ENCODE data around the gene TRIP10. TPM values are rescaled to one million over a fixed set of nuclear protein-coding genes. Genes with fewer than 3 reads are reported as not detected.
A peak's percentile ranks its signal among the peaks of the same experiment; 100 is the strongest.

Gene TRIP10
- total RNA-seq, 1 donor from 2014 or later: 31.2 TPM

DNA sequence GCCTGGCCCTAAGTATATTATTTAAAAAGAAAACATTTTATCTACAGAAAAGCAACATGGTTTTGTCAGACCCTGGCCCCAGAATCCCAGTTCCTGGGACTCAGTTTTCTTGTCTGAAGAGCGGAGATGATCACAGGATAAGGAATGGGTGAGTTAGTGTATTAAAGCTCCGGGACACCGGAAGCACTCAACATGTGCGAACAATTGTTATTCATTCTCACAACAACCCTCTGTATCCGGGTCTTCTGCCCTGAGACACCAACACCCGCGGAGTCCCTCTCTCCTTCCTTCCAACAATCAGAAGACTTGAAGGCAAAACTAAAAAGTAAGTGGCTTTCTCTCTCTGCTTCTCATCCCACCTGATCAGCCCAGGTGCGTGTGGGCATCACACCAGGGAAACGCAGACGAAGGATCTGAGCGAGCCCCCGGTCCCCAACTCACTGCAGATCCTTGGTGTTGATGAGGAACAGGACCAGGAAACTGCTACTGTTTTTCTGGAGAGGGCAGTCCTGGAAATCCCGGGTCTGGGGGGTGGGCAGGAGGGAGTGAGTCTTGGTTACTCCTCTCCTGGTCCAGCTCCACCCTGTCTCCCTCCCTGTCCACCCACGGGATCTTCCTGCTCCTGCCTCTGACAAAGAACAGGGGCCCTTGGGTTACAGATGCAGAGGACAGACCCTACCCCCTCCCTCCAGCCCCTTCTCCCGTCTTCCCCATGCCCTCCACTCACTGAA, 4.1 kb upstream of the TRIP10 start:
- TF ChIP-seq CTCF (IDR thresholded peaks at IDR 0.05; ENCODE audit: insufficient read depth, low read length, poor library complexity, severe bottlenecking): no peak
- Histone ChIP-seq H3K4me3 (ENCODE audit: low read depth, low read length) (no peak overlapping the region), H3K27me3 (ENCODE audit: control insufficient read depth, insufficient read depth, low read length) (no peaks in the 10 kb centered on the region), H3K36me3 (ENCODE audit: control insufficient read depth, insufficient read depth, low read length) (peaks cover 1% of the 10 kb centered on the region)
- DNase-seq (ENCODE audit: low read depth): no peak

DNA sequence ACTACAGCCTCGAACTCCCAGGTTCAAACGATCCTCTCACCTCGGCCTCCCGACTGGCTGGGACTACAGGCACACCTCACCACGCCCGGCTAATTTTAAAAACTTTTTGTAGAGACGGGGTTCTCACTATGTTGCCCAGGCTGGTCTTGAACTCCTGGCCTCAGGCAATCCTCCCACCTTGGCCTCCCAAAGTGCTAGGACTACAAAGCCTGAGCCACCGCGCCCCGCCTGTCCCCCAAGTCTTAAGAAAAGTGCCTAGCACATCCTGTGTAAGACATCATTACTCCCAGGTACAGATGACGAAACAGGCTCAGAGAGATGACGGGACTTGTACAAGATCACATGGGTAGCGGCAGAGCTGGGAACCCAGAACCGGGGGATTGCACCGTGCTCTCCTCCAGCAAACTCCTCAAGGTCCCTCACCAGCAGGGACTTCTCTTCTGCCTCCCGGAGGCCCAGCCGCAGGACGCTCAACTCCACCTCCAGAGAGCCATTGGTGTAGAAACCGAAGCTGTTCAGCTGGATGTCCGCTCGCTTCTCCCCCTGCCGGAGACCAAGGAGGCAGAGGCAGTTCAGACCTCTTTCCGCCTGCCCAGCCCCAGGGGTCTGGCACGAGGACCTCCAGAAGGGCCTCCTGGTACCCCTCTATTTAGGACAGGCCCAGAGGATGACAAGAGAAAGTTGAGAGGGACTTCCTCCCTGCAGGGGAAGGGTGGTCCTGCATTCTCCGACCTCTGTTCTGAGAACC, 3.1 kb upstream of the TRIP10 start:
- Histone ChIP-seq H3K36me3 (ENCODE audit: control insufficient read depth, insufficient read depth, low read length) (peaks cover 1% of the 10 kb centered on the region), H3K27me3 (ENCODE audit: control insufficient read depth, insufficient read depth, low read length) (no peaks in the 10 kb centered on the region), H3K4me3 (ENCODE audit: low read depth, low read length) (peak overlapping the region; percentile 92)
- DNase-seq (ENCODE audit: low read depth): peak; percentile 62
- peak; percentile 84 for TF ChIP-seq CTCF (IDR thresholded peaks at IDR 0.05; ENCODE audit: insufficient read depth, low read length, poor library complexity, severe bottlenecking)

DNA sequence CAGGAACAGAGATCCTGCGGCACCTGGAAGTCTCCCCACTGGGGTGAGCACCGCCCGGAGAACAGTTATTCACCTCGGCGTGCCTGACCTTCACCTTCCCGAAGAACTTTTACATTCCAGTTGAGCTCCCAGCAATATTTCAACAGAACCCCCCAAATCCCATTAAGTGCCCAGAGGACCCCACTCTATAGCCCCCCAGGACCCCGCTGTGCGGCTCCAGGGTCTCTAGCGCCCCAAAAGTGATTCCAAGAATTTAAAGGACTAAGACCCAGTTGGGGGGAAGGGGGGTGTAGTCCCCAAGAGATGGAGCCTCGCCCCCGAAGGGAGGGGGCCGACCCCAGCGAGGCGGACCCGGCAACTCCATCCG, 2.6 kb upstream of the TRIP10 start:
- Histone ChIP-seq H3K27me3 (ENCODE audit: control insufficient read depth, insufficient read depth, low read length) (no peaks in the 10 kb centered on the region), H3K4me3 (ENCODE audit: low read depth, low read length) (peak overlapping the region; percentile 92), H3K36me3 (ENCODE audit: control insufficient read depth, insufficient read depth, low read length) (peaks cover 1% of the 10 kb centered on the region)
- DNase-seq (ENCODE audit: low read depth): no peak
- no peak for TF ChIP-seq CTCF (IDR thresholded peaks at IDR 0.05; ENCODE audit: insufficient read depth, low read length, poor library complexity, severe bottlenecking)

DNA sequence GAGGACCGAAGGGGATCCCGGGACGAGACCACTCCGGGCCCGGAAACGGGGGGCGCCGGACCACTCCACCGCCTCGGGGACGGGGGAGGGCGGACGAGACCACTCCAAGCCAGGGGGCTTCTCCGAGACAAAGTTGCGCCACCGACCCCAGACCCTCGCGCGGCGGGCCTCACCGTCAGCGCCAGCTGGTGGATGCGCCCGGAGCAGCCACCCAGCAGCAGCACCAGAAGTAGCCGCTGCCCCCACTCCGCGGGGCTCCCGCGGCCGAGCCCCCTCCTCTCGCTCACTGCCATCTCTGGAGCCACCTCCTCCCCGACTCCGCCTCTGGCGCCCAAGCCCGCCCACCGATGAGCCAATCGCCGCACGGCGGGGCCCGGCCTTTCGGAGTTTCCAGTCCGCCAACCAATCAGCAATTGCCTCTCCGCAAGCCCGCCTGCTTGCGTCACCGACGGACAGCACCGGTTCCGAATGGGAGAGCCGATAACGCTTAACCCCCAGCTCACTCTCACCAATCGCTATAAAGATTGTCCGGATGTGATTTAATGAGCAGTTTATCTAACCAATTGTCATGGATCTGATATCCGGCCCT, 2.1 kb upstream of the TRIP10 start, which contains the start of gene GPR108:
Gene GPR108 (minus strand): TSS at position 297 of the 589 bp plus-strand sequence. CDS start 4 bp downstream, at position 293.
- Histone ChIP-seq H3K27me3 (ENCODE audit: control insufficient read depth, insufficient read depth, low read length) (no peaks in the 10 kb centered on the region), H3K36me3 (ENCODE audit: control insufficient read depth, insufficient read depth, low read length) (peaks cover 1% of the 10 kb centered on the region), H3K4me3 (ENCODE audit: low read depth, low read length) (peak within 1 kb of the TSS; percentile 92)
- TF ChIP-seq CTCF (IDR thresholded peaks at IDR 0.05; ENCODE audit: insufficient read depth, low read length, poor library complexity, severe bottlenecking): no peak
- peak; percentile 99 for DNase-seq (ENCODE audit: low read depth)

DNA sequence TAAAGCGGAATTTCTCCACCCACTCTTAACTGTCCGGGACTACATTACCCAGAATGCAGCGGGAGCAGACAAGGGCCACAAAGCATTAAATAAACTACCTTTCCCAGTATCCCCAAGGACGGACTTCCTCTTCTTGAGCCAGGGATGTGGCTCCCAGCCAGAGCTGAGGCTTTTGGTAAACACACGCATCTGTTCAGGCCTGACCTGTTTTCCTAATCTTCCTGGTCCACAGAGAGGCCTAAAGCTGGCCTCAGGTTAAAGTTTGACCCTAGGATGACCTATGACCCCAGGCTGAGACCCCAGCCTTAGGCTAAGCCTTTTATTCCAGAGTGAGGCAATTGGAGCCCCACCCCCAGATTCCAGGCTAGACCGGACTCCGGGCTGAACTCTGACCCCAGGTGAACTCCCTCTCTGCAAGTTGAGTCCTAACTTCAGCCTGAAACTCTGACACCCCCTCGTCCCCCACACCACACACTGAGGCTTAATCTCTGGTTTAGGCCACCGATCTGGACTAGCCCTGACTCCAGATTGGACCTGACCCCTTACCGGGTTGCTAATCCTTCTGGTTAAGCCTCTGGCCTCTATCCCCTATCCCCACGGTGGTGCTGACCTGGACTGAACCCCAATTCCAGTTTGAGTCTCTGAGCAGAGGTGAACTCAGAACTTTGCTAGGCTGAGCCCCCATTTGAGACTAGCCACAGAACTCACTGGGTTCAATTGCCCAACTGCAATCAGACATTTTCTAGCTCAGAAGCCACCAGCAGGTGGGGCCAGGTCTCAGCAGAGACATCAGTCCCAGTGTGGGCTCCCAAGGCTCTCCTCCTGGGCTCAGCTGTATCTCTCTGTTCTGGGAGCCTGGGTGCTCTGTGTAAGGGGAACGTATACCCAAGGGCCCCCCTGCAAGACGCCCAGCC, 1.4 kb upstream of the TRIP10 start:
- Histone ChIP-seq H3K27me3 (ENCODE audit: control insufficient read depth, insufficient read depth, low read length) (no peaks in the 10 kb centered on the region), H3K36me3 (ENCODE audit: control insufficient read depth, insufficient read depth, low read length) (peaks cover under 1% of the 10 kb centered on the region), H3K4me3 (ENCODE audit: low read depth, low read length) (no peak overlapping the region)
- peak; percentile 75 for TF ChIP-seq CTCF (IDR thresholded peaks at IDR 0.05; ENCODE audit: insufficient read depth, low read length, poor library complexity, severe bottlenecking)
- DNase-seq (ENCODE audit: low read depth): no peak

Data from kidney epithelial cell (primary cell).